ENCODE data around the gene TPD52L2. TPM values are rescaled to one million over a fixed set of nuclear protein-coding genes. Genes with fewer than 3 reads are reported as not detected.
A peak's percentile ranks its signal among the peaks of the same experiment; 100 is the strongest.
"Not testable (repeated sequence)": the region's sequence is repeated elsewhere in the genome, so short reads cannot be mapped to it uniquely, and the experiment has no call there.

Gene TPD52L2
- total RNA-seq, 1 experiment from 2014 or later, result 149 TPM

- Histone ChIP-seq H3K36me3 (ENCODE audit: low read depth) (peaks cover 40% of the 10 kb centered on the region), H3K27me3 (ENCODE audit: insufficient read depth, low read depth) (no peaks in the 10 kb centered on the region), H3F3A (ENCODE audit: insufficient read depth, low read depth) (peaks cover 56% of the 10 kb centered on the region), H3K4me2 (no peak overlapping the region), H3K4me1 (replicated peaks; ENCODE audit: insufficient read depth) (peaks cover 25% of the 10 kb centered on the region), H3K9me2 (ENCODE audit: insufficient read depth) (no peaks in the 10 kb centered on the region), H3K4me3 (no peak overlapping the region), H2AFZ (no peak overlapping the region), H3K27ac (no peak overlapping the region), H4K20me1 (ENCODE audit: insufficient read depth) (peaks cover 51% of the 10 kb centered on the region), H3K9me3 (ENCODE audit: insufficient read depth, low read depth) (no peaks in the 10 kb centered on the region), H3K79me2 (ENCODE audit: low read depth) (peaks cover 83% of the 10 kb centered on the region)
- no peak for TF ChIP-seq CTCF (conservative IDR thresholded peaks at IDR 0.05)
- DNase-seq, result no peak
- intact Hi-C loops (cut with micrococcal nuclease; ENCODE audit: unreplicated experiment), result loop anchor here (10.0 kb wide), 1 partner anchor 197 kb away; the partner anchor contains the start of gene TCEA2
- no TSS peak for BruUV-seq (replicated peaks)
- ChIA-PET POLR2A (ENCODE audit: unreplicated experiment) (interaction anchor here (0.6 kb wide), 1 partner anchor 340 kb away, joined by 19 read pairs; no protein-coding TSS in a partner anchor), CTCF (no interaction called here)
Observed at GRCh38 chr20:63868264-63868663, 3.2 kb downstream of the TPD52L2 start.

- Histone ChIP-seq H3F3A (ENCODE audit: insufficient read depth, low read depth) (peaks cover 37% of the 10 kb centered on the region; the same call in 1 of the 2 replicates), H4K20me1 (ENCODE audit: insufficient read depth) (peaks cover 74% of the 10 kb centered on the region), H3K79me2 (ENCODE audit: low read depth) (peaks cover 87% of the 10 kb centered on the region), H3K27ac (no peak overlapping the region), H3K4me1 (replicated peaks; ENCODE audit: insufficient read depth) (no peaks in the 10 kb centered on the region), H3K4me3 (no peak overlapping the region), H2AFZ (no peak overlapping the region), H3K36me3 (ENCODE audit: low read depth) (peaks cover 66% of the 10 kb centered on the region), H3K9me2 (ENCODE audit: insufficient read depth) (no peaks in the 10 kb centered on the region), H3K27me3 (ENCODE audit: insufficient read depth, low read depth) (no peaks in the 10 kb centered on the region), H3K4me2 (no peak overlapping the region), H3K9me3 (ENCODE audit: insufficient read depth, low read depth) (no peaks in the 10 kb centered on the region)
- TF ChIP-seq EZH2 (IDR thresholded peaks at IDR 0.05; ENCODE audit: low read depth) (no peak), CTCF (conservative IDR thresholded peaks at IDR 0.05) (no peak)
- CTCF ChIA-PET, result interaction anchor here (0.7 kb wide), 1 partner anchor 277 kb away, joined by 6 read pairs; no protein-coding TSS in a partner anchor
- DNase-seq, result peak in 1 of 2 experiments; percentile 52
- BruUV-seq (replicated peaks), result no TSS peak
- intact Hi-C loops (cut with micrococcal nuclease; ENCODE audit: unreplicated experiment), result no loop called here
- POLR2A ChIA-PET (ENCODE audit: unreplicated experiment), result interaction anchor here (0.6 kb wide), 1 partner anchor 50 kb away, joined by 5 read pairs; no protein-coding TSS in a partner anchor
Observed at GRCh38 chr20:63873477-63873971, 8.5 kb downstream of the TPD52L2 start.

GRCh38 chr20:63874241-63874640 lies 9.2 kb downstream of the TPD52L2 start:
- H2AFZ ChIP-seq; H3K27ac ChIP-seq; H3K4me2 ChIP-seq; H3K4me1 ChIP-seq (replicated peaks; ENCODE audit: insufficient read depth); H3K27me3 ChIP-seq (ENCODE audit: insufficient read depth, low read depth); H3K4me3 ChIP-seq; intact Hi-C loops (cut with micrococcal nuclease; ENCODE audit: unreplicated experiment); DNase-seq; H3K9me3 ChIP-seq (ENCODE audit: insufficient read depth, low read depth); BruUV-seq (replicated peaks); H3K9me2 ChIP-seq (ENCODE audit: insufficient read depth): not testable (repeated sequence)
- peaks cover 65% of the 10 kb centered on the region for H3K36me3 ChIP-seq (ENCODE audit: low read depth)
- H3F3A ChIP-seq (ENCODE audit: insufficient read depth, low read depth), result peaks cover 31% of the 10 kb centered on the region; the same call in 1 of the 2 replicates
- H4K20me1 ChIP-seq (ENCODE audit: insufficient read depth), result peaks cover 73% of the 10 kb centered on the region
- CTCF ChIA-PET, result interaction anchor here (0.7 kb wide), 1 partner anchor 277 kb away, joined by 6 read pairs; no protein-coding TSS in a partner anchor
- peaks cover 87% of the 10 kb centered on the region for H3K79me2 ChIP-seq (ENCODE audit: low read depth)
- POLR2A ChIA-PET (ENCODE audit: unreplicated experiment), result interaction anchor here (0.7 kb wide), 1 partner anchor 166 kb away, joined by 11 read pairs; the partner anchor contains the start of genes ARFRP1 and ZGPAT
